H9 (cell line): ENCODE results near the gene TAS1R1. TPM values are rescaled to one million over a fixed set of nuclear protein-coding genes. Genes with fewer than 3 reads are reported as not detected.

Experiments
- DNase-seq: peaks from one replicate; pipeline ENCODE4 v3.0.0-alpha.2; 2017
- H2AFZ ChIP-seq: one replicate; pipeline ENCODE4 v1.6.1; 2013; ENCODE audit warnings: mild to moderate bottlenecking, low read length, control low read depth, moderate library complexity
- H2AK5ac ChIP-seq: 2 replicates; pipeline ENCODE4 v1.6.1; 2013; ENCODE audit warnings: low read length, control low read depth, mixed read lengths; ENCODE audit not compliant: insufficient read length
- H2BK120ac ChIP-seq: one replicate; pipeline ENCODE4 v1.6.1; 2013; ENCODE audit warnings: low read depth, mild to moderate bottlenecking, low read length, control low read depth, inconsistent platforms; ENCODE audit not compliant: poor library complexity, severe bottlenecking
- H2BK12ac ChIP-seq: 2 replicates; pipeline ENCODE4 v1.6.1; 2013; ENCODE audit warnings: low read length, control low read depth, mixed read lengths, low read depth; ENCODE audit not compliant: insufficient read length
- H2BK15ac ChIP-seq: 2 replicates; pipeline ENCODE4 v1.6.1; 2013; ENCODE audit warnings: low read depth, low read length, control low read depth
- H2BK20ac ChIP-seq: one replicate; pipeline ENCODE4 v1.6.1; 2013; ENCODE audit warnings: low read depth, mild to moderate bottlenecking, low read length, control low read depth, inconsistent platforms; ENCODE audit not compliant: poor library complexity, severe bottlenecking
- H2BK5ac ChIP-seq: 2 replicates; pipeline ENCODE4 v1.6.1; 2013; ENCODE audit warnings: low read length, control low read depth, mixed read lengths; ENCODE audit not compliant: insufficient read length
- H3K14ac ChIP-seq: 2 replicates; pipeline ENCODE4 v1.6.1; 2013; ENCODE audit warnings: low read length, control low read depth; ENCODE audit not compliant: insufficient read depth
- H3K18ac ChIP-seq: 2 replicates; pipeline ENCODE4 v1.6.1; 2013; ENCODE audit warnings: low read depth, mild to moderate bottlenecking, mixed read lengths, low read length, control low read depth; ENCODE audit not compliant: insufficient read length
- H3K23ac ChIP-seq: 2 replicates; pipeline ENCODE4 v1.6.1; 2013; ENCODE audit warnings: low read length, control low read depth, mixed read lengths, low read depth; ENCODE audit not compliant: insufficient read length
- H3K23me2 ChIP-seq: 2 replicates; pipeline ENCODE4 v1.6.1; 2013; ENCODE audit warnings: low read depth, mild to moderate bottlenecking, mixed read lengths, low read length, control low read depth; ENCODE audit not compliant: insufficient read length, poor library complexity, severe bottlenecking
- H3K27ac ChIP-seq: 2 replicates; pipeline ENCODE4 v1.5.1; 2013; ENCODE audit warnings: low read length, control low read depth, mixed read lengths, low read depth; ENCODE audit not compliant: insufficient read length
- H3K27me3 ChIP-seq: 2 replicates; pipeline ENCODE4 v1.6.1; 2013; ENCODE audit warnings: low read length, control low read depth, inconsistent platforms; ENCODE audit not compliant: insufficient read depth
- H3K4ac ChIP-seq: 2 replicates; pipeline ENCODE4 v1.6.1; 2013; ENCODE audit warnings: low read depth, mild to moderate bottlenecking, control low read depth, inconsistent platforms, low read length, moderate library complexity
- H3K4me1 ChIP-seq: 2 replicates; pipeline ENCODE4 v1.6.1; 2013; ENCODE audit warnings: low read length, control low read depth, inconsistent platforms; ENCODE audit not compliant: insufficient read depth
- H3K4me2 ChIP-seq: 2 replicates; pipeline ENCODE4 v1.6.1; 2013; ENCODE audit warnings: low read length, control low read depth, mixed read lengths; ENCODE audit not compliant: insufficient read length, insufficient read depth
- H3K56ac ChIP-seq: 2 replicates; pipeline ENCODE4 v1.6.1; 2013; ENCODE audit warnings: low read depth, mild to moderate bottlenecking, mixed read lengths, low read length, control low read depth; ENCODE audit not compliant: insufficient read length
- H3K79me1 ChIP-seq: 2 replicates; pipeline ENCODE4 v1.6.1; 2013; ENCODE audit warnings: low read depth, mild to moderate bottlenecking, moderate library complexity, low read length, control low read depth, inconsistent platforms; ENCODE audit not compliant: insufficient read depth, poor library complexity, severe bottlenecking
- H3K79me2 ChIP-seq: 2 replicates; pipeline ENCODE4 v1.6.1; 2013; ENCODE audit warnings: low read length, control low read depth, inconsistent platforms; ENCODE audit not compliant: insufficient read depth
- H3K9ac ChIP-seq: 2 replicates; pipeline ENCODE4 v1.6.1; 2013; ENCODE audit warnings: low read length, control low read depth, mixed read lengths; ENCODE audit not compliant: insufficient read length; ENCODE audit errors: extremely low read depth
- H3K9me3 ChIP-seq: one replicate; pipeline ENCODE4 v1.6.1; 2013; ENCODE audit warnings: low read depth, low read length, inconsistent platforms; ENCODE audit not compliant: control insufficient read depth
- H3T11ph ChIP-seq: one replicate; pipeline ENCODE4 v1.6.1; 2013; ENCODE audit warnings: mild to moderate bottlenecking, low read length, control low read depth, inconsistent platforms
- H4K20me1 ChIP-seq: one replicate; pipeline ENCODE4 v1.6.1; 2013; ENCODE audit not compliant: control insufficient read depth, insufficient read length, insufficient read depth
- H4K5ac ChIP-seq: 2 replicates; pipeline ENCODE4 v1.6.1; 2013; ENCODE audit warnings: low read depth, mild to moderate bottlenecking, mixed read lengths, low read length, control low read depth; ENCODE audit not compliant: insufficient read length
- H4K8ac ChIP-seq: replicated peaks from 2 replicates; pipeline ENCODE4 v1.6.1; 2013; ENCODE audit warnings: low read length, control low read depth, mixed read lengths, low read depth; ENCODE audit not compliant: insufficient read length
- H4K91ac ChIP-seq: 2 replicates; pipeline ENCODE4 v1.6.1; 2013; ENCODE audit warnings: low read depth, mild to moderate bottlenecking, moderate library complexity, mixed read lengths, low read length, control low read depth; ENCODE audit not compliant: insufficient read length
- H3K27ac Mint-ChIP-seq, 3 experiments: 2 replicates in 2 of 3; 3 replicates in 1 of 3; pipeline ENCODE4 v1.8.0; 2020 to 2021; ENCODE audit warnings: mixed read lengths in 3 of 3, mild to moderate bottlenecking in 1 of 3, moderate library complexity in 1 of 3
- H3K27me3 Mint-ChIP-seq: 2 replicates; pipeline ENCODE4 v1.8.0; 2021; ENCODE audit warnings: low read depth, mild to moderate bottlenecking, moderate library complexity, mixed read lengths
- H3K36me3 Mint-ChIP-seq, 3 experiments: 2 replicates in 2 of 3; 3 replicates in 1 of 3; pipeline ENCODE4 v1.8.0; 2020 to 2021; ENCODE audit warnings: low read depth in 3 of 3, mixed read lengths in 3 of 3; ENCODE audit not compliant: insufficient read depth in 1 of 3
- H3K4me1 Mint-ChIP-seq, 2 experiments: 2 replicates each; pipeline ENCODE4 v1.8.0; 2020; ENCODE audit warnings: mixed read lengths in 2 of 2
- H3K4me3 Mint-ChIP-seq, 2 experiments: 2 replicates in 1 of 2; 3 replicates in 1 of 2; pipeline ENCODE4 v1.8.0; 2020 to 2021; ENCODE audit warnings: mild to moderate bottlenecking in 2 of 2, mixed read lengths in 2 of 2, moderate library complexity in 1 of 2
- H3K9me3 Mint-ChIP-seq, 2 experiments: 2 replicates in 1 of 2; 3 replicates in 1 of 2; pipeline ENCODE4 v1.8.0; 2020; ENCODE audit warnings: mild to moderate bottlenecking in 2 of 2, mixed read lengths in 2 of 2, moderate library complexity in 1 of 2
- WGBS: extraction: QIAGEN DNeasy Blood & Tissue Kit; methylation state at CpG from one replicate; pipeline ENCODE4 v1.1.7; 2013; ENCODE audit warnings: missing lambda C conversion rate, low lambda C conversion rate, mixed read lengths; ENCODE audit not compliant: insufficient read length; ENCODE audit errors: extremely low coverage; 5-methylcytosine and 5-hydroxymethylcytosine counted together
- total RNA-seq: library from RNA; stranded (reverse); gene quantifications from 2 replicates; pipeline ENCODE4 v1.2.1, GENCODE V29; 2021
- TF ChIP-seq, protein P1 (sequence below): fragments of 200-600 bp; sonication (generic); conservative IDR thresholded peaks from 3 replicates; pipeline ENCODE4 v1.8.0; 2021; ENCODE audit warnings: antibody characterized with exemption, mild to moderate bottlenecking

The TAS1R1 gene
- total RNA-seq, 1 experiment from 2014 or later = not detected

DNA sequence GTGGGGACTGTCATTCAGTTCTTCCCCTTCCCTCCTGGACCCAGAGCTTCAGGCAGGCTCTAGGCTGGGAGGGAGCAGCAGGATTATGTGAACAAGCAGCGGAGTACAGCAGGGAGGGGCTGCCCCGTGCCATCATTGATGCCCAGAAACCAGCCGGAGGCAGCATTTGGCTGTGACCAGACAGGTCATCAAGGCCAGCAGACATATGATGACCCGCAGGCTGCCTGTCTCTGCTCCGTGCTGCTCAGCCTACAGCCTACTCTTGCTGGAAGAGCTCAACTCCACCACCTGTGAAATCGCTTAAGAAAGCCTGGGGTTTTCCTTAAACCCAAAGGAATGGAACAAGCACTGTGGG is 42.6 kb downstream of the TAS1R1 start:
- H3K36me3 Mint-ChIP-seq = peaks cover 23 to 71% (median 52%) of the 10 kb centered on the region in 3 experiments
- Histone ChIP-seq H3K18ac (no peak overlapping the region), H2BK5ac (no peak overlapping the region), H3K14ac (no peak overlapping the region), H2BK12ac (no peak overlapping the region), H3K4me1 (no peaks in the 10 kb centered on the region), H3K79me1 (no peaks in the 10 kb centered on the region), H3T11ph (no peak overlapping the region), H2AK5ac (no peak overlapping the region), H3K4me2 (no peak overlapping the region), H3K23me2 (peaks cover 12% of the 10 kb centered on the region), H3K4ac (no peak overlapping the region), H3K56ac (no peak overlapping the region), H2BK120ac (no peak overlapping the region), H3K27ac (no peak overlapping the region), H4K20me1 (peaks cover 2% of the 10 kb centered on the region), H4K5ac (no peak overlapping the region), H2BK15ac (no peak overlapping the region), H3K27me3 (no peaks in the 10 kb centered on the region), H4K91ac (no peak overlapping the region), H2BK20ac (no peak overlapping the region), H4K8ac (no peak overlapping the region), H3K23ac (no peak overlapping the region), H3K9me3 (no peaks in the 10 kb centered on the region), H2AFZ (no peak overlapping the region), H3K79me2 (peaks cover 18% of the 10 kb centered on the region; the same call in 1 of the 2 replicates), H3K9ac (no peak overlapping the region)
- H3K9me3 Mint-ChIP-seq = no peaks in the 10 kb centered on the region
- peaks cover 16 to 18% of the 10 kb centered on the region in 2 experiments for H3K4me1 Mint-ChIP-seq
- no CpG with 5 or more reads among the region's 6 CpGs for WGBS
- H3K4me3 Mint-ChIP-seq = no peak overlapping the region; a peak in 1 of 5 replicates
- no peak for DNase-seq
- TF ChIP-seq, protein P1, sequence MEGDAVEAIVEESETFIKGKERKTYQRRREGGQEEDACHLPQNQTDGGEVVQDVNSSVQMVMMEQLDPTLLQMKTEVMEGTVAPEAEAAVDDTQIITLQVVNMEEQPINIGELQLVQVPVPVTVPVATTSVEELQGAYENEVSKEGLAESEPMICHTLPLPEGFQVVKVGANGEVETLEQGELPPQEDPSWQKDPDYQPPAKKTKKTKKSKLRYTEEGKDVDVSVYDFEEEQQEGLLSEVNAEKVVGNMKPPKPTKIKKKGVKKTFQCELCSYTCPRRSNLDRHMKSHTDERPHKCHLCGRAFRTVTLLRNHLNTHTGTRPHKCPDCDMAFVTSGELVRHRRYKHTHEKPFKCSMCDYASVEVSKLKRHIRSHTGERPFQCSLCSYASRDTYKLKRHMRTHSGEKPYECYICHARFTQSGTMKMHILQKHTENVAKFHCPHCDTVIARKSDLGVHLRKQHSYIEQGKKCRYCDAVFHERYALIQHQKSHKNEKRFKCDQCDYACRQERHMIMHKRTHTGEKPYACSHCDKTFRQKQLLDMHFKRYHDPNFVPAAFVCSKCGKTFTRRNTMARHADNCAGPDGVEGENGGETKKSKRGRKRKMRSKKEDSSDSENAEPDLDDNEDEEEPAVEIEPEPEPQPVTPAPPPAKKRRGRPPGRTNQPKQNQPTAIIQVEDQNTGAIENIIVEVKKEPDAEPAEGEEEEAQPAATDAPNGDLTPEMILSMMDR = no peak
- H3K27me3 Mint-ChIP-seq = no peaks in the 10 kb centered on the region
- no peak overlapping the region for H3K27ac Mint-ChIP-seq
